ENCODE measurements around the gene MAP3K7CL.

MAP3K7CL gene

DNA sequence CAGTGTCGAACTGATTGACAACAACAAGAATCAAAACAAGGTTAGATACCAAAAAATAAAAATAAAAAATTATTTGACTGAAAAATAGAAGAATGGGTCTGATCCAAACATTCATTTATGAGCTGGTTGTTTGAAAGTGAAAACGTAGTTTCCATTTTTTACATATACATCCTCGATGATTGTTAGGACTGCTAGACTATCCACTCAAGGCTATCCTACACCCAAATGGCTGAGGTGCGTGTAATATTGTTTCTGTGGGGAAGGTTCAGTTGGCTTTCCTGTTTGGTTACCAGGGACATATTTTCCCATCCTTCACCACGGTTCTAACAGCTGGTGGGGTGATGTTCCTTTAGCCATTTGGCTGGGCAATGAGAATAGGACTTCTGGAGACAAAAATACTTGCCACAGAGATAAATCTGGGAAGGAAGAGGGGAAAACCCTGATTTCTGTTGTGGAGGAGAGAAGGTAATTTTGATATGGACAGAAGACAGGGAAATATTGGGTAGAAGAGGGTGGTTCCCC lies 66.3 kb downstream of the MAP3K7CL start:
- DNase-seq (ENCODE audit: low read depth) = no peak

DNA sequence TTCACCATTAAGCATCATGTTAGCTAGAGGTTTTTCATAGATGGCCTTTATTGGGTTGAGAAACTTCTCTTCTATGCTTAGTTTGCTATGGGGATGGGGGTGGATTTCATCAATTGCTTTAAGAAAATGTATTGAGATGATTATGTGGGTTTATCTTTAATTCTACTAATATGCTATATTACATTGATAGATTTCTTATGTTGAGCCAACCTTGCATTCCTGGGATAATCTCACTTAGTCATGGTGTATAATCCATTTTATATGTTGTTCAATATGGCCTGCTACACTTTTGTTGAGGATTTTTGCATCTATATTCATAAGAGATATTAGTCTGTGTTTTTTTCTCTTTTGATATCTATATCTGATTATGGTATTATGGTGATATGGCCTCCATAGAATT lies 70.7 kb downstream of the MAP3K7CL start:
- no peak for DNase-seq (ENCODE audit: low read depth)

DNA sequence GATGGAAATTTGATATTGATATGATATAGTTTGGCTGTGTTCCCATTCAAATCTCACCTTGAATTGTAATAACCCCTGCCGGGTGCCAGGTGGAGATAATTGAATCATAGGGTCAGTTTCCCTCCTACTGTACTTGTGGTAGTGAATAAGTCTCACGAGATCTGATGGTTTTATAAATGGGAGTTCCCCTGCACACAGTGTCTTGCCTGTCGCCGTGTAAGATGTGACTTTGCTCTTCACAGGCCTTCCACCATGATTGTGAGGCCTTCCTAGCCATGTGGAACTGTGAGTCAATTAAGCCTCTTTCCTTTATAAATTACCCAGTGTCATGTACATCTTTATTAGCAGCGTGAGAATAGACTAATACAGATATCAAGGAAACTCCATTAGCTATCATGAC lies 74.6 kb downstream of the MAP3K7CL start:
- DNase-seq (ENCODE audit: low read depth) = no peak

DNA sequence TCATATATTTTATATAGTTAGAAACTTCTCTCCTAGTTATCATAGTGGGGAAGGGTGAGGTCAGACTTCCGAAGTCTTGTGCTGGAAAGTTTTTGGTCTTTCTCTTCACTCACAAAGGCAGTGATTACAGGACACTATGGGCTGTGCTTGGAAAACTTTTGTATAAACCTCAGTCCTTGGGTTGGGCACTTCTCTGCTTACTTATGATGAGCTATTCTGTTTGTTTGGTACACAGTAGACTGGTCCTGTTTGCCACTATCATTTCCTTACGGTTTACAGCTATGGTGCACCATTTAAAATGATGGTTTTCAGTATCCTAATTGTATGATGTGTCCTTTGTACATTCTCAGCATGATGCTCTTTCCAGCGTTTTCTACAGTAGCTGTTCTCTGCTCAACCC lies 75.5 kb downstream of the MAP3K7CL start:
- no peak for DNase-seq (ENCODE audit: low read depth)

DNA sequence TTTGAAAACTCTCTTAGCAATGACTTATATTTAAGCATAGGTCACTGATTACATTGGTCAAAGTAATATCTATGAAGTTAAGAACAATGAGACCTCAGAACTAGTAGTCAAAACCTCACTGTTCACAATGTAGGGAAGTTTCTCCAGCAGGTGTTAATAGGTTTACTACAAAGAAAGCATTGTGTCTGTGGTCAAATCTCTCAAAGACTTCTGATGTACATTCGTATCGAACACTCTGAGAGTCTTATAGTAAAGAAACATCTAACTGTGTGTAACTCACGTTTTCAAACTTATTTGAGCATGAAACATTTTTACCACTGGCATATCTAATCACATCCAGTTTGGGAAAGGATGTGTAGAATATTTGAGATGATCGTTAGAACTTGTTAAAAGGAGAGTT lies 76.0 kb downstream of the MAP3K7CL start:
- DNase-seq (ENCODE audit: low read depth) = no peak

DNA sequence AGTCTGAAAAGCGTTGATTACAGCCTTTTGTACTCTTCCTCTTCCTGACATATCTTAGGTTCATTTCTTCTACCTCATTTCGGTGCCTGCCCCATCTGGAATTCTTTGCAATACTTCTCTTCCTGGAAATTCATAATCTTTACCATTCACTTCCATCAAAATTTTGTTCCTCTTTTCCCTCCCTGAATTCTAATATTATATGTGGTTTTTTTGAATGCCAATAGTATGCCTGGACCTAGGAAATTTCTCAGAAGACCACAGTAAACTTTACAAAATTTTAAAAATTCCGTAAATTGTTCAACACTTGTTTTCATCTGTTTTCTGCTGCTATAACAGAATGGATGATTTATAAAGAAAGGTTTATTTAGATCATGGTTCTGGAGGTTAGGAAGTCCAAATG lies 76.8 kb downstream of the MAP3K7CL start:
- no peak for DNase-seq (ENCODE audit: low read depth)

DNA sequence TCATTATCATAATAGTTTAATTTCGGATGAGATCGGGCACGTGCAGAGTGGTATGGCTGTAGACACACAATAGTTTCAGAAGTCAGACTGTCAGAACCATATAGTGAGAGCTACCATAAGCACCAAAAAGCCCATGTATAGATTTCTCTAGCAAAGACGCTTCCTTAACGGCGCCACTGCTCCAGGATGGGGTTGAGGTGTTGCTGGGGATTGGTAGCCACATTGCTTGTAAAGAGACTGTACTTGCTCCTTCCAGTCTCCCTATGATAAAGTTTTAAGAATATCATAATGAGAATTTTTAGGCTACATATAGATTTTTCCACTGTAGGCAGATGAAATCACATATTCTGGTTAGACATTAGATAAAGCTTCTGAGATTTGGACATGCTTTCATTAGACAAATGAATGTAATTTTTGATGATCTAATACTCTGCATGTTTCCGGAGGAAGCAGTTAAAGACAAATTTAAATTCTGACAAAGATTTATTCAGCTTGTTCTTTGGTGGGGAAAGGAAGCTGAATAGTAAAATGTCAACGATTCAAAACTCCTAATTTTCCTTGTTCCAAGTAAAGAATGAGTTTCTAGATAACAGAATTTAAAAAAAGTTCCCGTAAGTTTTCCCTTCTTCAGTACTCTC lies 77.7 kb downstream of the MAP3K7CL start:
- DNase-seq (ENCODE audit: low read depth) = no peak

DNA sequence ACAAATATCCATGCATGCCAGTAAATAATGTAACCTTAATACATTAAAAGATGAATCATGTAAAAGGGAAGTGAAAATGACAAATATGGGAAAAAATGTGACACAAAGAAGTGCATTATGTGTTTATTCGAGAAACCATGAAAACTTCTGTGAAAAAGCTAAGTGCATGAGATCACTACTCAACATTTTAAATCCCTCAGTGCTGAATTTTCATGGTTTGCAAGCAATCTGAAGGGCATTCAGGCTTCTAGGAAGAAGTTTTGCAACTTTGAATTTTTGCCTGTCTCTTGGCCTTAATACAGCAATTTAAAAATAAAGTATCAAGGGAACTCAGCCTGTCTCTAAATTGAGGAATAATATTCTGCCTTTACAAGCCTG lies 78.2 kb downstream of the MAP3K7CL start:
- DNase-seq (ENCODE audit: low read depth) = no peak

DNA sequence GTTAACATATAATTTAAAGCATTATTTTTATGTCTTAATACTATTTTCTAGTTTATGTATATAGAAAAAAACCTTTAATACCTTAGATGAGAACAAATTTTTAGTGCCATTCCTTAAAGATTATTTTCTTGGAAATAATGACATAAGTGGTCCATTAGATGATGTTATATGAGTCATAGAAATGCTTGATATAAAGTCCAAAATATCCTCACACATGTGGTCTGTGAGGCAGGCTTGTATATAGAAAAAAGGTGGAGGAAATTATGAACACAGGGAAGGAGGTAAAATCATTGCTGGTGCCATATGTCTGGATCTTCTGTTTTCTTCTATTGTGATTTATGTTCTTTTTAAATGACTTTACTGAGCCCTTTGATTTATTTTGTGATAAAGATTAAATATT lies 79.3 kb downstream of the MAP3K7CL start:
- DNase-seq (ENCODE audit: low read depth) = no peak

DNA sequence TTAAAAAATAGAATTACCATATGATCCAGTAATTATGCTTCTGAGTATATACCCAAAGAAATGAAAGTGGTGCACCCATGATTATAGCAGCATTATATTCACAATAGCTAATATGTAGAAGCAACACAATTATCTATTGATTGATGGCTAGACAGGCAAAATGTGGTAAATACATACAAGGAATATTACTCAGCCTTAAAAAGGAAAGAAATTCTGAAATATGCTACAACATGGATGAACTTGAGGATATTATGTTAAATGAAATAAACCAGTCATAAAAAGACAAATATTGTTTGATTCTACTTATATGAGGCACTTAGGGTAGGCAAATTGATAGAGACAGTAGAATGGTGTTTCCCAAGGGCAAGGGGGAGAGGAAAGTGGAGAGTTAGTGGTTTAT lies 80.8 kb downstream of the MAP3K7CL start:
- no peak for DNase-seq (ENCODE audit: low read depth)

DNA sequence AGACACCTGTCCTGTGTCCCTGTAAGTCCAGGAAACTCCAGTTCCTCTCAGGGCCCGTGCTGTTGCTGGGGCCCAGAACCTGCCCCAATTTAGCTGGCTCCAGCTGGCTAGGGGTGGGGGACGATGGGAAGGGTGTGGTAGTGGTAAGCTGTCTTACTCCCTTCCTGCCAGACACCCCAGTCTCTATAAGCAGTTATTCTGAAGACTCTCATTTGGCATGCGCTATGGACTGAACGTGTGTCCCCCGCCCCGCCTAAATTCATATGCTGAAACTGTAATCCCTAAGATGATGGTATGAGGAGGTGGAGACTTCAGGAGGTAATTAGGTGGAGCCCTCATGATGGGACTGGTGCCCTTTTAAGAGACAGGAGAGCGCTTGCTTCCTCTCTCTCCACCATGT lies 82.0 kb downstream of the MAP3K7CL start:
- no peak for DNase-seq (ENCODE audit: low read depth)

DNA sequence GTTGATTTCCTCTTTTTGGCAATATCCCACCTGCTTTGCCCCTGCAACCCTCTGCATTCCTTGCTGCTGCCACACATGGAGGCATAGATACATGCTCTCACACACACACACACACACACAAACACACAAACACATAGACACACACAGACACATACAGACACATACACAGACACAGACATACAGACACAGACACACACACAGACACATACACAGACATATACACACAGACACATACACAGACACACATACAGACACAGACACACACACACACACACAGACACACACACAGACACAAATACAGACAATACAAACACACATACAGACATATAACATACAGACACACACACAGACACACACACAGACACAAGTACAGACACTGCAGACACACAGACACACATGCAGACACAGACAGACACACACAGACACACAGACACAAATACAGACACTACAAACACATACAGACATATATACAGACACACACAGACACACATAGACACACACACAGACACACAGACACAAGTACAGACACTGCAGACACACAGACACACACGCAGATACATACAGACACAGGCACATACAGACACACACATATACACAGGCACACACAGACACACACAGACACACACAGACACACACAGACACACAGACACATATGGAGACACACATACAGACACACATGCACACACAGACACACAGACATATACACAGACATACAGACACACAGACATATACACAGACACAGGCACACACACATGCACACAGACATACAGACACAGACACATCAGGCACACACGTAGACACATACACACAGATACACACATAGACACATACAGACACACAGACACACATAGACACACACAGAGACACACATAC lies 83.3 kb downstream of the MAP3K7CL start:
- DNase-seq (ENCODE audit: low read depth) = no peak

DNA sequence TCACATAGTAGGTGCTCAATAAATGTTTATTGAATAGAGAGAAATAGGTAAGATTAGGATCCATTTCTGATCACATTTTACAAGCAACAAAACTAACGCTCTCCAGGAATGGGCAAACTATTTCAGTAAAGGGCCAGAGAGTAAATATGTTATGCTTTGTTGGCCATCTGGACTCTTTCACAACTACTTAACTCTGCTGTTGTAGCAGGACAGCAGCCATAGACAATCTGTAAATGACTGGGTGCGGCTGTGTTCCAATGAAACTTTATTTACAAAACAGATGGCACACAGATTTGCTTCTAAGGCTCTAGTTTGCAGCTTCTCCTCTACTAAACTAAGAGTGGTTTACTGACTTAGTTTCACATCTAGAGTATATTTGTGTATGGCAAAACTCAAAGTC lies 85.3 kb downstream of the MAP3K7CL start:
- DNase-seq (ENCODE audit: low read depth) = no peak

DNA sequence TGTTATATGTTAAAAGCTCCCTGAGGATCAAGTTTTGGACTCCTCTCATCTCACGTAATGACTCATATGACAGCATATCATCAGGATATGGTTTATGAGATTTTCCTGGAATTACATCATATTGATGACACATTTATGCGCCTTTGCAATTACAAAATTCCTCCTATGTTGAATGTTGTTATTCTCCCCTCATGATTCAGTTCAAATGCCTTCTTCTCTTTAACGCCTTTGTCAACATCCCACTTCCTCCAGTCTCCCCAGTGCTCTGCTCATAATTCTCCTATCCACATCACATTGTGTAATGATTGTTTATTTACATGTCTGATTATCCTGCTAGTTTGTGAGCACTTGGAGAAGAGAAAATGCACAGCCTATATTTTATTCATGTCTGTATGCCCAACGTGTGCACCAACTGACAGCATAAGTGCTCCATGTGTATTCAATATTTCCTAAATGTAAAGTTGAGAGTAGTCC lies 87.4 kb downstream of the MAP3K7CL start:
- no peak for DNase-seq (ENCODE audit: low read depth)

DNA sequence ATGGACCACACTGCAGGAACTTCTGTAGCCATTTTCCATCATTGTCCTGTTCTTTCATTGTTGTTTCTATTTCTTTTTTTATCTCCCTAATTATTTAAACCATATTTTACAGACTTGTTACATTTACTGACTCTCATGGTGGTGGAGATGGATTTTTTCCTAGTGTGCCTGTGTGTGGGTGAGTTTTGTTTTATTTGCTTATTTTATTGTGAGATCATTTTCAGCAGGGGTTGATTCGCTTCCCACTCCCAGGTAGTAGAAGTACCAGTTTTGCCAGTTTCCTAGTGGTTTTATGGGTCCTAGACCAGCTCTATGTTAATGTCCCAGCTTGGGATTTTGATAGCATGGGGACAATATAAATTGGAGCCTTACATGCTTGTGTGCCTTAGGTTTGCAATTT lies 88.3 kb downstream of the MAP3K7CL start:
- DNase-seq (ENCODE audit: low read depth) = no peak

DNA sequence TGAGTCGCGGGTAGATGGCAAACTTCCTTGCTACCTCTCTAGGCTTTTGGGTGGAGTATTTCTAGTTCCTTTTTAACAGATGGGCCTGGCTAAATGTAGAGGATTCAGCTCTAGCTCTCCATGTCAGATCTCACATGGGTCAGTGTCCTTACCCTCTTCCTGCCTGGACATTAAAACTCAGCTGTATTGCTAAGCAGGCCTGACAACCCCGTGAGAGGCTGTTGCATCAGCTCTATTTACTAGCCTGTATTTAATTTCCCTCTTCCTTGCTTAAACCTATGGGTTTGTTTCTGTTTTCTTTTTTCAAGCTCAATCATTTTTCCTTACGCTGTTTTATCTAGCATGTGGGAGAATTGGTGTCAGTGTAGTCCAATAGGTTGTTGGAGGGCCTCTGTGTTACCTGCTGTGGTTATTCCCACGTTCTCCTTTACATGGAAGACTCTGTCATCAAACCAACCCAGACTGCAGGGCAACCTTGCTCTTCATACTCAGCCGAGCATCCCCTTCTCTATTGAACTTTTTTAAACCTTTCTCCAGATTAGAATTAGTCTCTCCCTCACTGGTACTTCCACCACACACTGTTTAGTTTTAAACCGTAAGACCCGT lies 88.8 kb downstream of the MAP3K7CL start:
- DNase-seq (ENCODE audit: low read depth) = no peak

DNA sequence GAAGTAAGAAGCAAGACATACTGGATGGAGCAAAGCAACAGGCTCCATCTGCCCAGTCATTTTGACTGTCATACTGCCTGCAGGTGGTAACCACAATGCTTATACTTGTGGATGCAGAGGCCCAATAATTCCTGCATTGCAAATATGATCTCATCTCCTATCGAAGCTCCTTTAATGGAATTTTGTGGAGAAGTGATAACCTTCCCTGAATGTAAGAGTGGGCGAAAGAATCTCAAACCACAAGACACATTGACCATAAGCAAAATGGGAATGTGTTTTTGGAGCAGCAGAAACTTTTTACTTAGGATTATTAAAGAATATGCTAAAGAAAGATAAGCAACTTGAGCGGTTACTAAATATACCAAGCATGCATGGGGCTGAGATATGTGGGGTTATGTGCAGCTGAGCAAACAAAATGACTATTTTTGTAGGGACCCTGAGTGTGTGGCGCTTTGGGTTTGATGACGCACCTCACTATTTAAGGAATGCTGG lies 90.9 kb downstream of the MAP3K7CL start:
- no peak for DNase-seq (ENCODE audit: low read depth)

DNA sequence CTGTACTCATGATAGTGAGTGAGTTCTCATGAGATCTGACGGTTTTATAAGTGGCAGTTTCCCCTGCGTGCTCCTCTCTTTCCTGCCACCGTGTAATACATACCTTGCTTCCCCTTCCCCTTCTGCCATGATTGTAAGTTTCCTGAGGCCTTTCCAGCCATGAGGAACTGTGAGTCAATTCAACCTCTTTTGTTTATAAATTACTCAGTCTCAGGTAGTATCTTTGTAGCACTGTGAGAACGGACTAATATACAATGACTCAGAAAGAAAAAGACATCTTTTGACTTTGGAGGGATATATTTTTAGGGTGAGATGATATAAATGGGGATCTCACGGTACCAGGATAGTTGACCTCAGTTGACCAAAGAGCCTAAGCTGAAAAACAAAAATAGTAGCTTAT lies 93.6 kb downstream of the MAP3K7CL start:
- no peak for DNase-seq (ENCODE audit: low read depth)
